Measurements from ENCODE around the gene KBTBD4. TPM values are rescaled to one million over a fixed set of nuclear protein-coding genes. Genes with fewer than 3 reads are reported as not detected.
"Not testable (repeated sequence)": the region's sequence is repeated elsewhere in the genome, so short reads cannot be mapped to it uniquely, and the experiment has no call there.

KBTBD4 gene
- total RNA-seq, 1 donor from 2014 or later: 16.6 TPM

DNA sequence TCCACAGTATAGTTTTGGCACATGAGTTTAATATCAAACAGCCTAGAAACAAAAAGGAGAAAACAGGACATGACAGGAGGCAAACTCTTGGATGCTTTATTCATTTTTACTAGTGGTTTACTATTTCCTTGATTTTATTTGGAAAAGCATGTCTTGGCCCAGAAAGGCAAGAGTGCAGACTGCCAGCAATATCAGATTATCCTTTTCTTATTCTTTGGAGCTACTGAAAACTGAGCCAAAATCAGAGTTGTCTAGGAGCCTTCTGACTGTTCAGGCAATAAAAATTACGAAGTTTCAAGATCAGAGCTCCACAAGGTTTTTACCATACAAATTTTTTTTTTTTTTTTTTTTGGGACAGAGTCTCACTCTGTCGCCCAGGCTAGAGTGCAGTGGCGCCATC is 41.9 kb downstream of the KBTBD4 start:
- H3K27me3 ChIP-seq: no peaks in the 10 kb centered on the region
- intact Hi-C loops (cut with DNase I): no loop called here
- no peak overlapping the region for H3K4me3 ChIP-seq
- no peak overlapping the region for H3K27ac ChIP-seq
- peaks cover 13% of the 10 kb centered on the region for H3K36me3 ChIP-seq
- TF ChIP-seq, protein P1, sequence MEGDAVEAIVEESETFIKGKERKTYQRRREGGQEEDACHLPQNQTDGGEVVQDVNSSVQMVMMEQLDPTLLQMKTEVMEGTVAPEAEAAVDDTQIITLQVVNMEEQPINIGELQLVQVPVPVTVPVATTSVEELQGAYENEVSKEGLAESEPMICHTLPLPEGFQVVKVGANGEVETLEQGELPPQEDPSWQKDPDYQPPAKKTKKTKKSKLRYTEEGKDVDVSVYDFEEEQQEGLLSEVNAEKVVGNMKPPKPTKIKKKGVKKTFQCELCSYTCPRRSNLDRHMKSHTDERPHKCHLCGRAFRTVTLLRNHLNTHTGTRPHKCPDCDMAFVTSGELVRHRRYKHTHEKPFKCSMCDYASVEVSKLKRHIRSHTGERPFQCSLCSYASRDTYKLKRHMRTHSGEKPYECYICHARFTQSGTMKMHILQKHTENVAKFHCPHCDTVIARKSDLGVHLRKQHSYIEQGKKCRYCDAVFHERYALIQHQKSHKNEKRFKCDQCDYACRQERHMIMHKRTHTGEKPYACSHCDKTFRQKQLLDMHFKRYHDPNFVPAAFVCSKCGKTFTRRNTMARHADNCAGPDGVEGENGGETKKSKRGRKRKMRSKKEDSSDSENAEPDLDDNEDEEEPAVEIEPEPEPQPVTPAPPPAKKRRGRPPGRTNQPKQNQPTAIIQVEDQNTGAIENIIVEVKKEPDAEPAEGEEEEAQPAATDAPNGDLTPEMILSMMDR (IDR thresholded peaks at IDR 0.05): no peak
- no peak for DNase-seq
- peaks cover 58% of the 10 kb centered on the region for H3K4me1 ChIP-seq
- H3K9me3 ChIP-seq: no peaks in the 10 kb centered on the region
- ATAC-seq: no peak

DNA sequence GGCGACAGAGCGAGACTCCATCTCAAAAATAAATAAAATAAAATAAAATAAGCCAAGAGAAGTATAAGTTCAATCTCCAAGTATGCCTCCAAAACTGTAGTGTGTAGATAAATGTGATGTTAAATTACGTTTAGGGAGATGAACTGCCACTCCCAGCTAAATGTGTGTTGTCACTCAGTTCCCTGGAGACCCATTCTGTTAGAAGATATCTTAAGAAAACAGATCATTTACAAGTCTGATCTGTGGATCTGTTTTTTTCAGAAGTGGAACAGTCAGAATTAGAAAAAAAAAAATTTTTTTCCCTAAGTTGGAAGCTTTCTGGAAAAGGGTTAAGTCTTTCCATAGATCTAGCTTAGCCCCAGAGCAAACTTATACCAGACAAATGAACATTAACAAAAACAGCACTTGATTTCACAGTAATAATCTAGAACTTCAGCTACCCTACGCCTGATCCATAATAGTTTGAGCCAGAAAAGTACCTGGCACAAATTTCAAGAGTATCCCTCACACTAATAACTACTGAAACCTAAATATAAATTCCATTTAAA is 44.0 kb downstream of the KBTBD4 start:
- no peak for DNase-seq
- Histone ChIP-seq H3K4me1 (peaks cover 50% of the 10 kb centered on the region), H3K36me3 (peaks cover 13% of the 10 kb centered on the region), H3K4me3 (no peak overlapping the region), H3K27ac (no peak overlapping the region), H3K9me3 (no peaks in the 10 kb centered on the region), H3K27me3 (no peaks in the 10 kb centered on the region)
- no peak for ATAC-seq
- TF ChIP-seq, protein P1 (IDR thresholded peaks at IDR 0.05): no peak
- intact Hi-C loops (cut with DNase I): no loop called here

DNA sequence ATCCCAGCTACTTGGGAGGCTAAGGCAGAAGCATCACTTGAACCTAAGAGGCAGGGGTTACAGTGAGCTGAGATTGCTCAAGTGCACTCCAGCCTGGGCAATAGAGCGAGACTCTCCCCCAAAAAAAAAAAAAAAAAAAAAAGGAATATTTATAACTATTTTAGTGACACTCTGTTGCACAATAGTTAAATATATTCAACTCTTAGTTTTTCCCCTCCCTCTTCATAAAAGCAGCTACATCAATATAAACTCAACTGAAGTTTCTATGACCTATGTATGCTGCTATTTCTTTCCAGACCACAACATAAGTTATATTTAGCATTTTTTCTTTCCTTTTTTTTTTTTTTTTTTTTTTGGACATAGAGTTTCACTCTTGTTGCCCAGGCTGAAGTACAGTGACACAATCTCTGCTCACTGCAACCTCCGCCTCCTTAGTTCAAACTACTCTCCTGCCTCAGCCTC is 45.0 kb downstream of the KBTBD4 start:
- no peak for DNase-seq
- H3K27ac ChIP-seq: no peak overlapping the region
- H3K4me3 ChIP-seq: no peak overlapping the region
- TF ChIP-seq, protein P1 (IDR thresholded peaks at IDR 0.05): no peak
- peaks cover 40% of the 10 kb centered on the region for H3K4me1 ChIP-seq
- H3K36me3 ChIP-seq: peaks cover 13% of the 10 kb centered on the region
- H3K9me3 ChIP-seq: no peaks in the 10 kb centered on the region
- ATAC-seq: no peak
- no peaks in the 10 kb centered on the region for H3K27me3 ChIP-seq
- intact Hi-C loops (cut with DNase I): no loop called here

DNA sequence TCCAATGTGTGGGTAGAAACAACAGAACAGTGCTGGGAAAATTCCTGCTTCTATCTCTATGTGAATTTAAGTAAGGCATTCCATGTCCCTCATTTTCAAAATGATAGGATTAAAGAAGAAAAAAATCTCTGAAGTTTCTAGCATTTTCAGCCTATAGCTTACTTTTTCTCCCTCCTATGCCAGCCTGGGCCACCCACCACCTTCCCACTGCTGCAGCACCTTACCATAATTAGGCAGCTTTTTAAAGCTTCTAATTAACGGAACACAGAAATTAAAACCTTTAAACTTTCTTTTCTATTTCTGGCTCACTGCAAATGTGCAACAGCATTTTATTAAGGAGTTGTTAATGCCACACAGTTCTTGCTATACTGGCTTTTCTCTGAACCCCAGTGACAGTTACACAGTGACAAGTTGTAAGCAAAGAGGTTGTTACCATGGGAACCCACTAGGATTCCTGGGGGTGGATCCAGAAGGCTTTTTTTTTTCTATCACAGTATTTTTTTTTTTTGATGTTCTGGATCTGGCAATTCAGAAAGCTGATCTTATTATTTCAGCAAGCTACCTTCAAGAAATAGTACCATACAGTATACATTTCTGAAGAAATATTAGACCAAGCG is 46.1 kb downstream of the KBTBD4 start:
- H3K27me3 ChIP-seq: no peaks in the 10 kb centered on the region
- peaks cover 13% of the 10 kb centered on the region for H3K36me3 ChIP-seq
- intact Hi-C loops (cut with DNase I): no loop called here
- DNase-seq (no peak), ATAC-seq (no peak)
- H3K4me3 ChIP-seq: no peak overlapping the region
- H3K9me3 ChIP-seq: no peaks in the 10 kb centered on the region
- TF ChIP-seq, protein P1 (IDR thresholded peaks at IDR 0.05): no peak
- H3K27ac ChIP-seq: no peak overlapping the region
- peaks cover 32% of the 10 kb centered on the region for H3K4me1 ChIP-seq

DNA sequence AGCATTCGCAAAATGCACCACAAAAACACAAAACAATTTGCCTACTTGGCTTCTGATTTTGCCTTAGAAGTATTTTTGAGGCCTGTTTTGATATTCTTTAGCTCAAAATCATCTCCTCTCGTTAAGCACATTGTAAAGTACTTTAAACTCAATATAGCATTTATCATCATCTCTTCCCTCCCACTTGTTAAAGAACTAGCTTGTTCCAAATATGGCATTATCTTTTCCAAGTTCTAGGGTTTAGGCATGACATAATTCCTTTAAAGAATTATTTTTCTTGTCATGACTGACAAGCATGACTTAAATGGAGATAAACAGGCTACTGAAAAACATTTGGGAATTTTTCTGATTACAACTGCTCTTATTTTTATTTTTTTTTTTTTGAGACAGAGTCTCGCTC is 47.1 kb downstream of the KBTBD4 start:
- no peak for ATAC-seq
- TF ChIP-seq, protein P1 (IDR thresholded peaks at IDR 0.05): no peak
- no peak for DNase-seq
- Histone ChIP-seq H3K4me1 (peaks cover 35% of the 10 kb centered on the region), H3K9me3 (no peaks in the 10 kb centered on the region), H3K27me3 (no peaks in the 10 kb centered on the region), H3K36me3 (peaks cover 13% of the 10 kb centered on the region), H3K4me3 (no peak overlapping the region), H3K27ac (no peak overlapping the region)
- intact Hi-C loops (cut with DNase I): no loop called here

DNA sequence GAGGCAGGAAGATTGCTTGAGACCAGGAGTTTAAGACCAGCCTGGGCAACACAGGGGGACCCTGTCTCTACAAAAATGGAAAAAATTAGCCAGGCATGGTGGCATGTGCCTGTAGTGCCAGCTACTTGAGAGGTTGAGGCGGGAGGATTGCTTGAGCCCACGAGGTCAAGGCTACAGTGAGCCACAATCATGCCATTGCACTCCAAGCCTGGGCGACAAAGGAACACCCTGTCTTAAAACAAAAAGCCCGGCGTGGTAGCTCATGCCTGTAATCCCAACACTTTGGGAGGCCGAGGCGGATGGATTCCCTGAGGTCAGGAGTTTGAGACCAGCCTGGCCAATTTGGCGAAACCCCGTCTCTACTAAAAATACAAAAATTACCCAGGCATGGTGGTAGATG is 48.0 kb downstream of the KBTBD4 start:
- H3K27me3 ChIP-seq; ATAC-seq; intact Hi-C loops (cut with DNase I); H3K4me3 ChIP-seq; H3K9me3 ChIP-seq; H3K27ac ChIP-seq; H3K36me3 ChIP-seq; DNase-seq: not testable (repeated sequence)
- peaks cover 31% of the 10 kb centered on the region for H3K4me1 ChIP-seq

Data from upper lobe of right lung (tissue), 1 donor.